GM18498 (cell line): Measurements from ENCODE around the gene CADPS2.

ENCODE experiments used
- ATAC-seq: cut with Tn5 transposase; IDR thresholded peaks from one replicate; pipeline ENCODE4 v1.9.1; 2021; ENCODE audit warnings: mild to moderate bottlenecking, moderate library complexity; ENCODE audit not compliant: unreplicated experiment

Gene CADPS2

GRCh38 chr7:122544463-122544862, 341.8 kb downstream of the CADPS2 start:
- peak; percentile 92 for ATAC-seq

GRCh38 chr7:122543891-122544290, 342.4 kb downstream of the CADPS2 start:
- no peak for ATAC-seq

GRCh38 chr7:122543166-122543565, 343.1 kb downstream of the CADPS2 start:
- no peak for ATAC-seq

- no peak for ATAC-seq
Observed at GRCh38 chr7:122535086-122535485, 351.2 kb downstream of the CADPS2 start.

GRCh38 chr7:122532406-122533269, 353.6 kb downstream of the CADPS2 start:
- ATAC-seq: no peak

- ATAC-seq: no peak
Observed at GRCh38 chr7:122528879-122529481, 357.3 kb downstream of the CADPS2 start.

- no peak for ATAC-seq
Observed at GRCh38 chr7:122525355-122525754, 360.9 kb downstream of the CADPS2 start.

GRCh38 chr7:122521767-122522166, 364.5 kb downstream of the CADPS2 start:
- ATAC-seq: no peak

- ATAC-seq: no peak
Observed at GRCh38 chr7:122520971-122521555, 365.2 kb downstream of the CADPS2 start.

- ATAC-seq: no peak
Observed at GRCh38 chr7:122518488-122518887, 367.8 kb downstream of the CADPS2 start.

GRCh38 chr7:122517576-122517975, 368.7 kb downstream of the CADPS2 start:
- no peak for ATAC-seq

- ATAC-seq: no peak
Observed at GRCh38 chr7:122515404-122515803, 370.9 kb downstream of the CADPS2 start.

- no peak for ATAC-seq
Observed at GRCh38 chr7:122511268-122511667, 375.0 kb downstream of the CADPS2 start.

GRCh38 chr7:122507591-122507990, 378.7 kb downstream of the CADPS2 start:
- ATAC-seq: no peak

- ATAC-seq: no peak
Observed at GRCh38 chr7:122492007-122492406, 394.3 kb downstream of the CADPS2 start.

- no peak for ATAC-seq
Observed at GRCh38 chr7:122488241-122488640, 398.0 kb downstream of the CADPS2 start.

GRCh38 chr7:122487131-122487530, 399.1 kb downstream of the CADPS2 start:
- ATAC-seq: no peak

- ATAC-seq: no peak
Observed at GRCh38 chr7:122485856-122486255, 400.4 kb downstream of the CADPS2 start.

GRCh38 chr7:122482212-122482611, 404.0 kb downstream of the CADPS2 start:
- ATAC-seq: no peak

- no peak for ATAC-seq
Observed at GRCh38 chr7:122470859-122471258, 415.4 kb downstream of the CADPS2 start.

GRCh38 chr7:122468945-122469344, 417.3 kb downstream of the CADPS2 start:
- ATAC-seq: no peak
